Gastrocnemius medialis (tissue), 4 donors: ENCODE measurements around the gene REL.

Experiments used
- CTCF ChIP-seq, 5 experiments: fragments of 450-650 bp in 3 of 5; fragments of 200-600 bp in 2 of 5; sonication (generic) in 2 of 5; IDR thresholded peaks in 4 of 5; conservative IDR thresholded peaks in 1 of 5; 1 replicate in 4 of 5; 2 replicates in 1 of 5; pipeline ENCODE4 v1.5.1; 2016 to 2019; ENCODE audit warnings: antibody characterized with exemption in 5 of 5, mild to moderate bottlenecking in 3 of 5, moderate library complexity in 3 of 5
- POLR2A ChIP-seq, 2 donors: fragments of 450-650 bp; IDR thresholded peaks; one replicate each; pipeline ENCODE4 v1.6.1; 2017; ENCODE audit warnings: antibody characterized with exemption in 2 of 2, mild to moderate bottlenecking in 2 of 2, moderate library complexity in 2 of 2

DNA sequence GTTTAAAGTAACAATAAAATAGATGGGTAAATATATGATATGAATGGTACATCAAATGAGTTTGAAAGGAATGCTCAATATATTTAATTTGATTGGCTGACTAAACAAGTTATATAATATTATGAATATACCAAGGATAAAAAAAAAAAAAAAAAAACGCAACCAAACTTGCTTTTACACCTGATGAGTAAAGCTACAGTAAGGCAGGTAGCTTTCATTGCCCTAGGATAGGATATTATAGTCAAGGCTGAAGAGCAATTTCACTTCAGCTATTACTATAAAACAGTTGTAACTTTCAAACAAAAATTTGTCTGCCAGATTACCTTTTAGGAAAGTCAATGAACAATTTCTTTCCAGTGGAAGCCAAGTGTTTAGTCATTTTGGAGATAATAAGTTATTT, 79.3 kb downstream of the REL start:
- TF ChIP-seq CTCF (IDR thresholded peaks at IDR 0.05 in 4 of 5, conservative IDR thresholded peaks at IDR 0.05 in 1 of 5) (no peak), POLR2A (IDR thresholded peaks at IDR 0.05) (no peak)
